ENCODE data around the gene ADCY5. TPM values are rescaled to one million over a fixed set of nuclear protein-coding genes. Genes with fewer than 3 reads are reported as not detected.

Gene ADCY5
- polyA plus RNA-seq, 1 experiment = 0.21 TPM

- ChIA-PET CTCF (interaction anchor here (1.0 to 13.4 kb wide), 2 partner anchors 12 to 151 kb away, joined by 3 to 200 read pairs; no protein-coding TSS in a partner anchor), POLR2A (no interaction called here)
- peaks cover 7% of the 10 kb centered on the region for H3K27me3 ChIP-seq (ENCODE audit: control insufficient read depth, insufficient read depth, low read length)
Measured at GRCh38 chr3:123481722-123482457, 33.0 kb upstream of the ADCY5 start.

GRCh38 chr3:123481071-123481470 is 32.2 kb upstream of the ADCY5 start:
- Histone ChIP-seq H3K27me3 (ENCODE audit: control insufficient read depth, insufficient read depth, low read length) (peaks cover 7% of the 10 kb centered on the region), H3K36me3 (ENCODE audit: control insufficient read depth, insufficient read depth, low read length) (no peaks in the 10 kb centered on the region), H3K4me3 (ENCODE audit: low read depth, low read length) (no peak overlapping the region)
- no peak for DNase-seq (ENCODE audit: low read depth)
- no peak for TF ChIP-seq CTCF (IDR thresholded peaks at IDR 0.05; ENCODE audit: insufficient read depth, low read depth, low read length)
- POLR2A ChIA-PET = no interaction called here
- CTCF ChIA-PET = interaction anchor here (13.4 kb wide), 1 partner anchor 150 kb away, joined by 200 read pairs; no protein-coding TSS in a partner anchor

More at GRCh38 chr3:123481722-123482457, 33.0 kb upstream of the ADCY5 start:
- Histone ChIP-seq H3K36me3 (ENCODE audit: control insufficient read depth, insufficient read depth, low read length) (no peaks in the 10 kb centered on the region), H3K4me3 (ENCODE audit: low read depth, low read length) (no peak overlapping the region)
- DNase-seq (ENCODE audit: low read depth) = no peak
- TF ChIP-seq CTCF (IDR thresholded peaks at IDR 0.05; ENCODE audit: insufficient read depth, low read depth, low read length) = no peak

- H3K27me3 ChIP-seq (ENCODE audit: control insufficient read depth, insufficient read depth, low read length) = peaks cover 10% of the 10 kb centered on the region
- ChIA-PET POLR2A (no interaction called here), CTCF (interaction anchor here (1.6 kb wide), 1 partner anchor 9 kb away, joined by 4 read pairs; no protein-coding TSS in a partner anchor)
- no peaks in the 10 kb centered on the region for H3K36me3 ChIP-seq (ENCODE audit: control insufficient read depth, insufficient read depth, low read length)
- no peak overlapping the region for H3K4me3 ChIP-seq (ENCODE audit: low read depth, low read length)
- DNase-seq (ENCODE audit: low read depth) = no peak
- no peak for TF ChIP-seq CTCF (IDR thresholded peaks at IDR 0.05; ENCODE audit: insufficient read depth, low read depth, low read length)
Measured at GRCh38 chr3:123480428-123480827, 31.5 kb upstream of the ADCY5 start.

- CTCF ChIA-PET = interaction anchor here (0.8 to 1.6 kb wide), 2 partner anchors 9 to 80 kb away, joined by 3 to 4 read pairs; no protein-coding TSS in a partner anchor
- Histone ChIP-seq H3K27me3 (ENCODE audit: control insufficient read depth, insufficient read depth, low read length) (peaks cover 15% of the 10 kb centered on the region), H3K36me3 (ENCODE audit: control insufficient read depth, insufficient read depth, low read length) (no peaks in the 10 kb centered on the region), H3K4me3 (ENCODE audit: low read depth, low read length) (no peak overlapping the region)
- DNase-seq (ENCODE audit: low read depth) = no peak
- no peak for TF ChIP-seq CTCF (IDR thresholded peaks at IDR 0.05; ENCODE audit: insufficient read depth, low read depth, low read length)
- POLR2A ChIA-PET = no interaction called here
Measured at GRCh38 chr3:123479891-123480290, 31.0 kb upstream of the ADCY5 start.

GRCh38 chr3:123478314-123478713 is 29.4 kb upstream of the ADCY5 start:
- no peak overlapping the region for H3K4me3 ChIP-seq (ENCODE audit: low read depth, low read length)
- CTCF ChIA-PET = interaction anchor here (1.0 kb wide), 1 partner anchor 11 kb away, joined by 3 read pairs; no protein-coding TSS in a partner anchor
- H3K27me3 ChIP-seq (ENCODE audit: control insufficient read depth, insufficient read depth, low read length) = peaks cover 15% of the 10 kb centered on the region
- POLR2A ChIA-PET = no interaction called here
- no peaks in the 10 kb centered on the region for H3K36me3 ChIP-seq (ENCODE audit: control insufficient read depth, insufficient read depth, low read length)
- no peak for TF ChIP-seq CTCF (IDR thresholded peaks at IDR 0.05; ENCODE audit: insufficient read depth, low read depth, low read length)
- DNase-seq (ENCODE audit: low read depth) = no peak
